Gastroesophageal sphincter (tissue), 4 donors: ENCODE measurements around the gene THOP1. TPM values are rescaled to one million over a fixed set of nuclear protein-coding genes. Genes with fewer than 3 reads are reported as not detected.

Source experiments
- ATAC-seq: fragments of 150-250 bp; one replicate; pipeline ENCODE4 v1.9.1; 2016; ENCODE audit warnings: mild to moderate bottlenecking, moderate library complexity
- H3K27ac ChIP-seq, 4 donors: fragments of 200-600 bp; sonication (generic) in 3 of 4; 1 replicate in 3 of 4; 2 replicates in 1 of 4; pipeline ENCODE4 v1.5.1; 2016 to 2019
- H3K27me3 ChIP-seq: fragments of 200-600 bp; sonication (generic); one replicate; pipeline ENCODE4 v1.5.1; 2019
- H3K36me3 ChIP-seq, 2 donors: fragments of 200-600 bp; sonication (generic); one replicate each; pipeline ENCODE4 v1.5.1; 2019; ENCODE audit warnings: control low read depth in 1 of 2
- H3K4me1 ChIP-seq, 3 donors: fragments of 200-600 bp; sonication (generic); 1 replicate in 2 of 3; 2 replicates in 1 of 3; pipeline ENCODE4 v1.5.1; 2016 to 2019; ENCODE audit warnings: control low read depth in 2 of 3
- H3K4me3 ChIP-seq, 2 donors: fragments of 200-600 bp; sonication (generic); one replicate each; pipeline ENCODE4 v1.5.1; 2019; ENCODE audit warnings: mild to moderate bottlenecking in 1 of 2, moderate library complexity in 1 of 2
- H3K9me3 ChIP-seq, 3 donors: fragments of 200-600 bp; sonication (generic); one replicate each; pipeline ENCODE4 v1.5.1; 2017 to 2019; ENCODE audit warnings: control low read depth in 2 of 3
- CTCF ChIP-seq, 4 experiments: fragments of 200-600 bp in 2 of 4; fragments of 450-650 bp in 2 of 4; sonication (generic) in 1 of 4; IDR thresholded peaks; one replicate each; pipeline ENCODE4 v1.5.1; 2017 to 2019; ENCODE audit warnings: antibody characterized with exemption in 4 of 4, mild to moderate bottlenecking in 2 of 4, moderate library complexity in 2 of 4
- EP300 ChIP-seq: sonication (generic); formaldehyde crosslinking; IDR thresholded peaks from one replicate; pipeline ENCODE4 v1.6.1; 2017; ENCODE audit warnings: antibody characterized with exemption, mild to moderate bottlenecking
- POLR2A ChIP-seq, 2 donors: fragments of 450-650 bp; IDR thresholded peaks; one replicate each; pipeline ENCODE4 v1.6.1; 2017; ENCODE audit warnings: antibody characterized with exemption in 2 of 2, mild to moderate bottlenecking in 2 of 2, moderate library complexity in 1 of 2
- POLR2AphosphoS5 ChIP-seq: sonication (generic); formaldehyde crosslinking; IDR thresholded peaks from one replicate; pipeline ENCODE4 v1.6.1; 2017; ENCODE audit warnings: antibody characterized with exemption
- WGBS, 2 donors: methylation state at CpG; one replicate each; pipeline ENCODE4 v1.1.5; 2018; ENCODE audit warnings: low coverage in 1 of 2; 5-methylcytosine and 5-hydroxymethylcytosine counted together
- total RNA-seq, 4 donors: library from RNA; depleted of rRNA; stranded (reverse); fragments of >200 nt; gene quantifications; one replicate each; pipeline ENCODE4 v1.1.0, GENCODE V29; 2016

THOP1 gene
- total RNA-seq, 4 donors from 2014 or later = 26.9 to 58.4 (median 38.7) TPM

DNA sequence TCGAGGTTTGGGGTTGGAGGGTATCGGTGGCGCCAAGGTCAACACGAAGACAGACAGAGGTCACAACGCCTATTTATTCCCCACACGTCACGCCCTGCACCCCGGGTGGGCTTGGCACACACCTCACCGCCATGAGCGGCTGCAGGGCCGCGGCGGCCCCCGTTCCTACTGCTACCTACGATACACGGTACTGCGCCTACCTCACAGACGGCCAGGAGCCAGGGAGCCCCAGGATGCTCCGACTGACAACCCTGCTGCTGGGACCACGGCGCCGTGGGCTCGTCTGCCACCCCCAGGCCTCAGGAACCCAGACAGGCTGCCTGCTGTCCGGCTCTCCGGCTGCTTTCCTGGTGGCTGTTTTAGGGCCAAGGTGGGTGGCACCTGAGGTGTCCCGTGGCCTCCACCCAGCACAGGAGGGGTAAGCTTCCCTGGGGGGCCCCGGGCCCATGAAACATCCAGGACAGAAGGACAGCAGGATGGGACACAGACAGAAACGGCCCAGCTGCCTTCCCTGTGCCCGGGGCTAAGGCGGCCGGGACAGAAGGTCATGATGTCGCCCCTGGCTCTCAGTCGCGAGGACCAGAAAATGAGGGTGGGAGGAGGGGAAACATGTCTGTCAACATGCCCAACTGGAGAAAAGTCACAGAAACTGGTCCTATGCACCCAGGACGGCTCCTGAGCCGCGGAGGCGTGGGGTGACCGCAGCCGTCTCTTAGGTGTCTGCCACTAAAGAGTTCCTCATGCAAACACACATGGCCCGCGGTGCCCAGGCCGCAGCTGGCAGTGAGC lies 30.4 kb upstream of the THOP1 start:
- Histone ChIP-seq H3K4me1 (no peaks in the 10 kb centered on the region), H3K4me3 (no peak overlapping the region), H3K27me3 (no peaks in the 10 kb centered on the region), H3K9me3 (no peaks in the 10 kb centered on the region), H3K36me3 (peaks cover 0 to 66% of the 10 kb centered on the region in 2 donors), H3K27ac (no peak overlapping the region)
- no peak for ATAC-seq
- no CpG with 5 or more reads among the region's 43 CpGs for WGBS, 2 donors
- TF ChIP-seq CTCF (IDR thresholded peaks at IDR 0.05) (no peak), POLR2A (IDR thresholded peaks at IDR 0.05) (no peak), EP300 (no peak), POLR2AphosphoS5 (no peak)

GRCh38 chr19:2755448-2755705 lies 29.9 kb upstream of the THOP1 start:
- Histone ChIP-seq H3K4me1 (no peaks in the 10 kb centered on the region), H3K27me3 (no peaks in the 10 kb centered on the region), H3K27ac (no peak overlapping the region), H3K9me3 (no peaks in the 10 kb centered on the region), H3K36me3 (peaks cover 0 to 72% of the 10 kb centered on the region in 2 donors), H3K4me3 (no peak overlapping the region)
- WGBS, 2 donors = no CpG with 5 or more reads among the region's 16 CpGs
- TF ChIP-seq CTCF (IDR thresholded peaks at IDR 0.05) = no peak
- ATAC-seq = no peak

GRCh38 chr19:2755811-2756210 lies 29.5 kb upstream of the THOP1 start:
- Histone ChIP-seq H3K4me3 (no peak overlapping the region), H3K9me3 (no peaks in the 10 kb centered on the region), H3K27ac (no peak overlapping the region), H3K36me3 (peaks cover 0 to 76% of the 10 kb centered on the region in 2 donors), H3K4me1 (no peaks in the 10 kb centered on the region), H3K27me3 (no peaks in the 10 kb centered on the region)
- TF ChIP-seq CTCF (IDR thresholded peaks at IDR 0.05) (no peak), POLR2AphosphoS5 (no peak), EP300 (no peak), POLR2A (IDR thresholded peaks at IDR 0.05) (no peak)
- no peak for ATAC-seq
- 72 to 80% methylated on average over 4 to 7 of the region's 16 CpGs for WGBS, 2 donors

DNA sequence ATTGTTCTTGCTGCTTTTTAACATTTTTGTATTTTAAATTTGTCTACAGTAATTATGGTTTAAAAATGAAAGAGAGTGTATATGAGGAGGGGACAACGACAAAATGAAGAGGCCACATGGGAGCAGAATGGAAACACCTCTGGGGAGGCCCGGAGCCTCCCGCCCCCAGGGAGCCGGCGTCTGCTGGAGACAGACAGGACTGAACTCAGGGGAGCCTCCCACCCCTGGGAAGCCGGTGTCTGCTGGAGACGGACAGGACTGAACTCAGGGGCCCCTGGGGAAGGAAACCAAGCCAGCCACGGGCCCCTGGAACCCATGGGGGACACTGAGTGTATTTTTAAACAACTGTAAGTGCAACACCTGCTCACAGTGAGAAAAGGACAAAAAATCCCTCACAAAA lies 28.8 kb upstream of the THOP1 start:
- TF ChIP-seq POLR2A (IDR thresholded peaks at IDR 0.05) = no peak
- TF ChIP-seq EP300 = no peak
- no peak for TF ChIP-seq CTCF (IDR thresholded peaks at IDR 0.05)
- no peak for TF ChIP-seq POLR2AphosphoS5
- no peak overlapping the region for H3K27ac ChIP-seq
- WGBS, 2 donors = 67 to 79% methylated on average over 1 to 8 of the region's 8 CpGs
- no peaks in the 10 kb centered on the region for H3K27me3 ChIP-seq
- H3K4me3 ChIP-seq = no peak overlapping the region
- H3K4me1 ChIP-seq = no peaks in the 10 kb centered on the region
- no peak for ATAC-seq
- peaks cover 0 to 83% of the 10 kb centered on the region in 2 donors for H3K36me3 ChIP-seq
- H3K9me3 ChIP-seq = no peaks in the 10 kb centered on the region
